CD8-positive, alpha-beta memory T cell (primary cell): Measurements from ENCODE around the gene TNS1. TPM values are rescaled to one million over a fixed set of nuclear protein-coding genes. Genes with fewer than 3 reads are reported as not detected.

ENCODE experiments used
- CTCF ChIA-PET: fragments of 350-600 bp; sonication (Branson Sonifier 250); formaldehyde crosslinking; loops from one replicate; lab custom pipeline; 2021; ENCODE audit warnings: antibody characterized with exemption; lab: Charles Lee
- POLR2A ChIA-PET: fragments of 350-600 bp; sonication (Branson Sonifier 250); formaldehyde crosslinking; loops from one replicate; lab custom pipeline; 2021; ENCODE audit warnings: antibody characterized with exemption; lab: Charles Lee
- DNase-seq, 5 donors: peaks; one replicate each; pipeline versions ENCODE4 v3.0.0 to v3.0.0-alpha.2; 2020 to 2022; ENCODE audit warnings: mixed read lengths in 1 of 5
- H3K27ac ChIP-seq: one replicate; pipeline ENCODE4 v1.7.0; 2013; ENCODE audit warnings: low read depth, mild to moderate bottlenecking, low read length, moderate library complexity
- H3K27me3 ChIP-seq: 2 replicates; pipeline ENCODE4 v1.7.0; 2013; ENCODE audit warnings: low read length, mild to moderate bottlenecking; ENCODE audit not compliant: insufficient read depth, poor library complexity, severe bottlenecking
- H3K36me3 ChIP-seq: 2 replicates; pipeline ENCODE4 v1.7.0; 2013; ENCODE audit warnings: mild to moderate bottlenecking, low read length, moderate library complexity; ENCODE audit not compliant: insufficient read depth
- H3K4me1 ChIP-seq: 2 replicates; pipeline ENCODE4 v1.7.0; 2013; ENCODE audit warnings: mild to moderate bottlenecking, low read length, moderate library complexity; ENCODE audit not compliant: insufficient read depth
- H3K4me3 ChIP-seq: 2 replicates; pipeline ENCODE4 v1.7.0; 2013; ENCODE audit warnings: mild to moderate bottlenecking, low read length
- H3K9me3 ChIP-seq: 2 replicates; pipeline ENCODE4 v1.7.0; 2013; ENCODE audit warnings: mild to moderate bottlenecking, low read length
- H3K27ac Mint-ChIP-seq, 8 donors: one replicate each; pipeline ENCODE4 v1.8.0; 2020 to 2021; ENCODE audit warnings: mixed read lengths in 8 of 8, mild to moderate bottlenecking in 6 of 8, inconsistent platforms in 3 of 8, moderate library complexity in 3 of 8
- H3K27me3 Mint-ChIP-seq, 2 donors: one replicate each; pipeline ENCODE4 v1.8.0; 2020 to 2021; ENCODE audit warnings: mixed read lengths in 2 of 2, mild to moderate bottlenecking in 1 of 2, moderate library complexity in 1 of 2
- H3K36me3 Mint-ChIP-seq, 3 donors: one replicate each; pipeline ENCODE4 v1.8.0; 2020 to 2021; ENCODE audit warnings: mixed read lengths in 3 of 3, inconsistent platforms in 1 of 3, mild to moderate bottlenecking in 1 of 3
- H3K4me1 Mint-ChIP-seq, 3 donors: one replicate each; pipeline ENCODE4 v1.8.0; 2020 to 2021; ENCODE audit warnings: mixed read lengths in 3 of 3, inconsistent platforms in 1 of 3, mild to moderate bottlenecking in 1 of 3
- H3K4me3 Mint-ChIP-seq, 7 donors: one replicate each; pipeline ENCODE4 v1.8.0; 2020 to 2021; ENCODE audit warnings: mixed read lengths in 7 of 7, mild to moderate bottlenecking in 6 of 7, moderate library complexity in 4 of 7, inconsistent platforms in 2 of 7
- H3K9me3 Mint-ChIP-seq, 5 donors: one replicate each; pipeline ENCODE4 v1.8.0; 2020 to 2022; ENCODE audit warnings: mixed read lengths in 5 of 5, mild to moderate bottlenecking in 3 of 5, moderate library complexity in 2 of 5, inconsistent platforms in 1 of 5
- polyA plus RNA-seq: library from polyadenylated mRNA; unstranded; fragments of 300-500 nt; fragmentation: Illumina TruSeq; gene quantifications from one replicate; pipeline ENCODE4 v1.2.3, GENCODE V29; 2021
- total RNA-seq, 2 experiments: library from RNA; stranded (reverse); gene quantifications; one replicate each; pipeline ENCODE4 v1.2.3, GENCODE V29; 2021

The TNS1 gene
- total and polyA plus RNA-seq, 3 experiments from 2014 or later = 1.1 to 1.8 TPM; not detected in 1

DNA sequence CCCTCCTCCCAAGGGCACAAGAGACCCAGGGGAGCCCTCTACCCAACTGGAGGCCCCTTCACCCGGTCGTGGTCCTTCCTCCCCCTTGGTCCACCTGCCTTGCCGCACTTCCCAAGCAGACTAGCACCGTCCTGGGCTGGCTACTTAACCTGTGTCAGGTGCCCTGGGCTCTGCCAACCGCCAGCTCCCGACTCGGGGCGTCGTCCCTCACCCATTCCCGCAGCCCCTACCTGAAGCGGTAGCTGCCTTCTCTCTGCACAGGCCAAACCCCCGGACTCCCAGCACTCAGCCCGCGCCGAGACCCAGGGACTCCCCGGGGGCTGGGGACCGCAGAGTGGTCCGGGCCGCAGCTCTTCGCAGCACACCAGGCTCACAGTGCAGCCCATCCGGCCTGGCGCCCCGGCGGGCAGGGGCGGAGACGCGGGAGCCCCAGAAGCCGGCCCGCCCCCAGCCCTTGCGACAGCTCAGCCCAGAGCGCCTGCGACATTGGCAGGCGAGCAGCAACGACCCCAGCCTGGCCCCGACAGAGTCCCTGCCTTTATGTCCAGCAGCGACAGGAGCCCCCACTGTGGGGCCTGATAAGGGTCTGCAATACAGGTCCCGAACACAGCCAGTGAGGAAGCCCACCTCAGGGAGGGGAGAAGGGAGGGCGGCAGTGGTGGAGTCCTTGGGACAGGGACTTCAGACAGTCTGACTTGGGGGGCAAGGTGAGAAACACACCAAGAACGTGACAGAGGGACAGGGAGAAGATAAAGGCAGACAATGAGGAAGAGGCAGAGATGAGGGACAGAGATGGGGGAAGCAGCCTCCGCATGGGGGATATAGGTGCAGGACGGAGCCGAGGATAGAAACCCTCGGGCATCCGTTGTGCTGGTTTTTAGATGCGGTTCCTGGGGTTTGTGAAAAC, 31.0 kb upstream of the TNS1 start:
- Mint-ChIP-seq H3K4me1 (peaks cover 0 to 20% (median 11%) of the 10 kb centered on the region in 3 donors), H3K9me3 (no peaks in the 10 kb centered on the region), H3K36me3 (no peaks in the 10 kb centered on the region), H3K27ac (peak overlapping the region in 6 of 8 donors; percentile 22 to 89 (median 48)), H3K27me3 (peaks cover 3 to 12% of the 10 kb centered on the region in 2 donors), H3K4me3 (peak overlapping the region; percentile 59 to 87 (median 78))
- ChIA-PET CTCF (interaction anchor here (0.7 to 2.7 kb wide), 6 partner anchors 8 to 1987 kb away, joined by 3 to 9 read pairs (median 4); no protein-coding TSS in a partner anchor), POLR2A (no interaction called here)
- no peaks in the 10 kb centered on the region for H3K27me3 ChIP-seq
- H3K27ac ChIP-seq = no peak overlapping the region
- no peaks in the 10 kb centered on the region for H3K9me3 ChIP-seq
- peaks cover 7% of the 10 kb centered on the region for H3K4me1 ChIP-seq
- peak overlapping the region; percentile 50 for H3K4me3 ChIP-seq
- no peaks in the 10 kb centered on the region for H3K36me3 ChIP-seq
- peak in 1 of 5 donors; percentile 45 for DNase-seq

DNA sequence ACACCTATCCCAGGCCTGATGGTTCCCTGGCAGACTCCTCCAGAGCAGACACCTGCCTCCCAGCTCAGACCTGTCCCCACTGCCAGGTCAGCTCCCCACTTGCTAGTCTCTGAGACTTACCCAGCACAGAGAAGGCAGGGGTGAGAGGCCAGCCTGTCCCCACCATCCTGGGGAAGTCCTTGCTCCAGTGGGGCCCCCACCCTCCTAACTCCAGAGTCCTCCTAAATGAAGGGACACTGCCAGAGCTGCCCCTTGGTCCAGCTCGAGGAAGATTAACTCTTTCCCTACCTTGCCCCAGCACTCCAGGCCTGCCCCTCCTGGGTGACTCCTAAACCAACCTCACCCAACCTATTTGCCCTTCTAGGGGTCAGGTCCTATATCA, 30.4 kb upstream of the TNS1 start:
- H3K4me3 ChIP-seq = no peak overlapping the region
- ChIA-PET POLR2A (no interaction called here), CTCF (interaction anchor here (2.0 to 2.7 kb wide), 2 partner anchors 241 to 247 kb away, joined by 7 to 9 read pairs; no protein-coding TSS in a partner anchor)
- Mint-ChIP-seq H3K36me3 (no peaks in the 10 kb centered on the region), H3K9me3 (no peaks in the 10 kb centered on the region), H3K27me3 (peaks cover 2 to 7% of the 10 kb centered on the region in 2 donors), H3K27ac (peak overlapping the region in 2 of 8 donors; percentile 8 to 28), H3K4me1 (peaks cover 0 to 20% (median 11%) of the 10 kb centered on the region in 3 donors), H3K4me3 (peak overlapping the region in 2 of 7 donors; percentile 32 to 48)
- no peak overlapping the region for H3K27ac ChIP-seq
- peak in 1 of 5 donors; percentile 19 for DNase-seq
- no peaks in the 10 kb centered on the region for H3K27me3 ChIP-seq
- peaks cover 7% of the 10 kb centered on the region for H3K4me1 ChIP-seq
- no peaks in the 10 kb centered on the region for H3K36me3 ChIP-seq
- no peaks in the 10 kb centered on the region for H3K9me3 ChIP-seq

DNA sequence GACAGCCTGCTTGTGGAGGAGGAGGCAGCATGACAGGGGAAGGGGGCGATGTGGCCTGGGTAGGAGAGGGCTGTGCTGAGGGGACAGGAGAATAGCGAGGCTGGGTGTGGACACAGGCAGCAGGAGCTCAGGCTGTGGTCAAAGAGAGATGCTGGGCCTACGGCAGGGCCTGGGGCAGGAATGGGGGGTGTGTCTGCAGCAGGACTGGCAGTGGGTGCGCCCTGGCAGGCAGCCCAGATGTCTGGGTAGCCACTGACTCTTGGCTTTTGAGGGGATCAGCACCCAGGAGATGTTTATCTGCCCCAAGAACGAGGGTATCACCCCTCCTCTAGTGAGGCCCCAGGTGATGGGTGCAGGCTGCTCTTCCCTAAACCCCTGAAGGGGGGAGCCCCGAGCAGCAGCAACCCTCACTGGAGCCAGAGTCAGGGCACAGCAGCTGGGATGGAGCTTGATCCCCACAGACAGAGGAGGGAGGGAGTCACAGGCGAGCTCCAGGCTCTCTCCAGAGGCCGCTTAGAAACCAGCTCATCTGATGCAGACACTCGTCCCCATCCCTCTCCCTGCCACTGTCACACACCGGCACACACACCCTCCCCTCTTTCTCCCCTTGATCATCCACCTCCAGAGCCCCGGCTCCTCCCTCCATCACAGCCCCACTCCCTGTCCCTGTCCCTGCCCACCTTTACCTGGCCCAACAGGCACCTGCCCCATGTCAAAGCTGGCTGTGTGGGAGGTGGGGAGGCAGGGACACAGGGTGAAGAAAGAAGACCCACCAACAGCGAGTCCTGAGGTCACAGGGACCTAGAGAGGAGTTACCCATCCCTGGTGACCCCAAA, 29.8 kb upstream of the TNS1 start:
- ChIA-PET POLR2A (no interaction called here), CTCF (interaction anchor here (2.0 to 2.7 kb wide), 2 partner anchors 240 to 247 kb away, joined by 7 to 9 read pairs; no protein-coding TSS in a partner anchor)
- Mint-ChIP-seq H3K27ac (peak overlapping the region in 1 of 8 donors; percentile 72), H3K9me3 (no peaks in the 10 kb centered on the region), H3K27me3 (peaks cover 2 to 3% of the 10 kb centered on the region in 2 donors), H3K36me3 (no peaks in the 10 kb centered on the region), H3K4me1 (peaks cover 0 to 20% (median 11%) of the 10 kb centered on the region in 3 donors), H3K4me3 (peak overlapping the region in 2 of 7 donors; percentile 20 to 48)
- H3K9me3 ChIP-seq = no peaks in the 10 kb centered on the region
- H3K27me3 ChIP-seq = no peaks in the 10 kb centered on the region
- DNase-seq = peak in 1 of 5 donors; percentile 35
- no peak overlapping the region for H3K27ac ChIP-seq
- H3K4me1 ChIP-seq = peaks cover 7% of the 10 kb centered on the region
- no peak overlapping the region for H3K4me3 ChIP-seq
- H3K36me3 ChIP-seq = no peaks in the 10 kb centered on the region

DNA sequence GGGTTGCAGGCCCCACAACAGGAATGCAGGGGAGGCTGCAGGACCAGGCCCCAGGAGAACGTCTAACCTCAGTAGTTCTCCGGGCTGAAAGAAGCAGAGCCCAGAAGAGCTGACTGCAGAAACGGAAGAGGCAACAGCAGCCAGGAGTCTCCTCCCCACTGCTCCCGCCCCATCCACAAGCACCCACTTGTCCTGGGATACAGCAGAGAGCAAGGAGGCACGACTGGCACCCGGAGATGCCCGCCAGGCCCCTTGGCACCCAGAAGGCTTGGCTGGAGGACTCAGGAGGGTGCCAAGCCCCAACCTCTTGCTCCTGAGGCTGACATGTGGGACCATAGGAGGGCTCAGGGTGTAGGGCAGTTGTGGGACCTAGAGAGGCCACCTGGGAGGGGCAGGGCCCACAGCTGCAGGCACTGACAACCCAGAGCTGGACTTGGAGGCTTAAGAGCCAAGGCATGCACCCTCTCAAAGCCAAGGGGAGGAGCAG, 29.0 kb upstream of the TNS1 start:
- POLR2A ChIA-PET = no interaction called here
- H3K9me3 ChIP-seq = no peaks in the 10 kb centered on the region
- H3K4me3 ChIP-seq = no peak overlapping the region
- H3K27ac ChIP-seq = no peak overlapping the region
- H3K27me3 Mint-ChIP-seq = peaks cover 0 to 2% of the 10 kb centered on the region in 2 donors
- H3K4me3 Mint-ChIP-seq = peak overlapping the region in 1 of 7 donors; percentile 20
- peak in 1 of 5 donors; percentile 24 for DNase-seq
- peaks cover 0 to 20% (median 11%) of the 10 kb centered on the region in 3 donors for H3K4me1 Mint-ChIP-seq
- no peaks in the 10 kb centered on the region for H3K36me3 ChIP-seq
- H3K27ac Mint-ChIP-seq = peak overlapping the region in 1 of 8 donors; percentile 77
- no peaks in the 10 kb centered on the region for H3K9me3 Mint-ChIP-seq
- H3K36me3 Mint-ChIP-seq = no peaks in the 10 kb centered on the region
- H3K4me1 ChIP-seq = peaks cover 7% of the 10 kb centered on the region
- CTCF ChIA-PET = interaction anchor here (2.0 kb wide), 1 partner anchor 246 kb away, joined by 9 read pairs; no protein-coding TSS in a partner anchor
- no peaks in the 10 kb centered on the region for H3K27me3 ChIP-seq

GRCh38 chr2:218031261-218031660, 28.5 kb upstream of the TNS1 start:
- DNase-seq = no peak
- Histone ChIP-seq H3K27me3 (no peaks in the 10 kb centered on the region), H3K36me3 (no peaks in the 10 kb centered on the region), H3K9me3 (no peaks in the 10 kb centered on the region), H3K27ac (no peak overlapping the region), H3K4me1 (peaks cover 7% of the 10 kb centered on the region), H3K4me3 (no peak overlapping the region)
- ChIA-PET POLR2A (no interaction called here), CTCF (no interaction called here)
- Mint-ChIP-seq H3K27me3 (peaks cover 0 to 2% of the 10 kb centered on the region in 2 donors), H3K27ac (no peak overlapping the region), H3K4me3 (no peak overlapping the region), H3K9me3 (no peaks in the 10 kb centered on the region), H3K4me1 (peaks cover 0 to 17% (median 11%) of the 10 kb centered on the region in 3 donors), H3K36me3 (no peaks in the 10 kb centered on the region)

- DNase-seq = peak in 1 of 5 donors; percentile 11
Measured at GRCh38 chr2:218030409-218031195, 27.8 kb upstream of the TNS1 start.

More at GRCh38 chr2:218030409-218031195, 27.8 kb upstream of the TNS1 start:
- Histone ChIP-seq H3K4me3 (no peak overlapping the region), H3K9me3 (no peaks in the 10 kb centered on the region), H3K36me3 (no peaks in the 10 kb centered on the region), H3K27ac (no peak overlapping the region), H3K4me1 (peaks cover 7% of the 10 kb centered on the region), H3K27me3 (no peaks in the 10 kb centered on the region)
- POLR2A ChIA-PET = no interaction called here
- Mint-ChIP-seq H3K4me1 (peaks cover 0 to 16% (median 11%) of the 10 kb centered on the region in 3 donors), H3K27me3 (peaks cover 0 to 2% of the 10 kb centered on the region in 2 donors), H3K27ac (no peak overlapping the region), H3K36me3 (no peaks in the 10 kb centered on the region), H3K4me3 (no peak overlapping the region), H3K9me3 (no peaks in the 10 kb centered on the region)
- CTCF ChIA-PET = no interaction called here
